Liver (tissue), 9 donors: ENCODE data around the gene PEAK1. TPM values are rescaled to one million over a fixed set of nuclear protein-coding genes. Genes with fewer than 3 reads are reported as not detected.

Source experiments
- DNase-seq: peaks from one replicate; pipeline ENCODE4 v3.0.0-alpha.2; 2017; ENCODE audit warnings: low spot score
- H3K27ac ChIP-seq, 2 donors: one replicate each; pipeline ENCODE4 v1.7.0; 2013; ENCODE audit warnings: inconsistent platforms in 2 of 2, low read length in 2 of 2, control low read depth in 1 of 2, low read depth in 1 of 2, mild to moderate bottlenecking in 1 of 2
- H3K27me3 ChIP-seq, 4 donors: one replicate each; pipeline versions ENCODE4 v1.6.1 to v1.7.0; 2013; ENCODE audit warnings: low read length in 3 of 4, inconsistent platforms in 1 of 4, mild to moderate bottlenecking in 1 of 4, moderate library complexity in 1 of 4; ENCODE audit not compliant: control insufficient read depth in 4 of 4, insufficient read depth in 4 of 4
- H3K36me3 ChIP-seq, 4 donors: one replicate each; pipeline versions ENCODE4 v1.6.1 to v1.7.0; 2013; ENCODE audit warnings: low read length in 3 of 4, mild to moderate bottlenecking in 3 of 4, low read depth in 1 of 4, moderate library complexity in 1 of 4; ENCODE audit not compliant: control insufficient read depth in 4 of 4, insufficient read depth in 3 of 4
- H3K4me1 ChIP-seq, 4 donors: one replicate each; pipeline versions ENCODE4 v1.6.1 to v1.7.0; 2013; ENCODE audit warnings: low read length in 3 of 4, mild to moderate bottlenecking in 3 of 4, moderate library complexity in 1 of 4; ENCODE audit not compliant: control insufficient read depth in 4 of 4, insufficient read depth in 4 of 4
- H3K4me3 ChIP-seq, 3 donors: one replicate each; pipeline versions ENCODE4 v1.6.1 to v1.7.0; 2013; ENCODE audit warnings: low read length in 3 of 3, control low read depth in 1 of 3, low read depth in 1 of 3, mild to moderate bottlenecking in 1 of 3
- H3K9ac ChIP-seq, 2 donors: one replicate each; pipeline ENCODE4 v1.7.0; 2013; ENCODE audit warnings: low read length in 2 of 2, mild to moderate bottlenecking in 2 of 2, moderate library complexity in 2 of 2, control low read depth in 1 of 2, low read depth in 1 of 2
- H3K9me3 ChIP-seq, 4 donors: one replicate each; pipeline versions ENCODE4 v1.6.1 to v1.7.0; 2013; ENCODE audit warnings: low read length in 3 of 4; ENCODE audit not compliant: control insufficient read depth in 4 of 4
- ATF3 ChIP-seq: IDR thresholded peaks from 2 replicates; pipeline ENCODE4 v1.6.1; 2016; ENCODE audit warnings: antibody characterized with exemption
- CTCF ChIP-seq: fragments of 150-350 bp; IDR thresholded peaks from 2 replicates; pipeline ENCODE4 v1.5.1; 2017; ENCODE audit warnings: improper control_type of control experiment, low read depth, low read length; ENCODE audit not compliant: missing input control
- EGR1 ChIP-seq, 2 donors: IDR thresholded peaks; 2 replicates each; pipeline ENCODE4 v1.6.1; 2016 to 2018; ENCODE audit warnings: antibody characterized with exemption in 2 of 2, low read depth in 2 of 2
- FOXA1 ChIP-seq: IDR thresholded peaks from 2 replicates; pipeline ENCODE4 v1.6.1; 2016; ENCODE audit warnings: antibody characterized with exemption
- FOXA2 ChIP-seq: IDR thresholded peaks from 2 replicates; pipeline ENCODE4 v1.6.1; 2016; ENCODE audit warnings: antibody characterized with exemption
- GABPA ChIP-seq, 2 donors: IDR thresholded peaks in 1 of 2; conservative IDR thresholded peaks in 1 of 2; 2 replicates each; pipeline ENCODE4 v1.6.1; 2016; ENCODE audit warnings: antibody characterized with exemption in 2 of 2, mild to moderate bottlenecking in 1 of 2, moderate library complexity in 1 of 2
- HNF4A ChIP-seq, 2 donors: conservative IDR thresholded peaks; 2 replicates each; pipeline ENCODE4 v1.6.1; 2016; ENCODE audit warnings: antibody characterized with exemption in 2 of 2, mild to moderate bottlenecking in 2 of 2
- HNF4G ChIP-seq: IDR thresholded peaks from 2 replicates; pipeline ENCODE4 v1.6.1; 2016; ENCODE audit warnings: antibody characterized with exemption
- JUND ChIP-seq, 2 donors: IDR thresholded peaks; 2 replicates each; pipeline ENCODE4 v1.6.1; 2016; ENCODE audit warnings: antibody characterized with exemption in 2 of 2
- MAX ChIP-seq: IDR thresholded peaks from 2 replicates; pipeline ENCODE4 v1.6.1; 2016; ENCODE audit warnings: antibody characterized with exemption
- NR2F2 ChIP-seq: IDR thresholded peaks from 2 replicates; pipeline ENCODE4 v1.6.1; 2016; ENCODE audit warnings: antibody characterized with exemption
- RAD21 ChIP-seq, 2 donors: IDR thresholded peaks; 2 replicates each; pipeline ENCODE4 v1.6.1; 2016; ENCODE audit warnings: antibody characterized with exemption in 2 of 2, mild to moderate bottlenecking in 2 of 2
- TAF1 ChIP-seq: conservative IDR thresholded peaks from 2 replicates; pipeline ENCODE4 v1.6.1; 2016; ENCODE audit warnings: antibody characterized with exemption, mild to moderate bottlenecking
- YY1 ChIP-seq: IDR thresholded peaks from 2 replicates; pipeline ENCODE4 v1.6.1; 2016; ENCODE audit warnings: antibody characterized with exemption, mild to moderate bottlenecking
- ZBTB33 ChIP-seq: IDR thresholded peaks from 2 replicates; pipeline ENCODE4 v1.6.1; 2016; ENCODE audit warnings: antibody characterized with exemption
- WGBS: extraction: QIAGEN DNeasy Blood & Tissue Kit; methylation state at CpG from one replicate; pipeline ENCODE4 v1.1.7; 2013; 5-methylcytosine and 5-hydroxymethylcytosine counted together
- polyA plus RNA-seq, 2 donors: library from polyadenylated mRNA; stranded (reverse) in 1 of 2; unstranded in 1 of 2; fragments of 200-250 nt in 1 of 2; fragments of >200 nt in 1 of 2; fragmentation: Nextera tagmentation in 1 of 2; extraction: Ambion mirVana in 1 of 2; gene quantifications; one replicate each; pipeline versions ENCODE4 v1.2.1 to v1.2.3, GENCODE V29; 2013 to 2015
- total RNA-seq, 2 donors: library from RNA; depleted of rRNA; stranded (reverse); fragments of >200 nt; gene quantifications; one replicate each; pipeline ENCODE4 v1.2.3, GENCODE V29; 2014
- donor health status: healthy.
- donor health status: healthy.
- donor health status: healthy.
- donor health status: healthy.
- donor health status: healthy.

Gene PEAK1
- total and polyA plus RNA-seq, 4 donors, result 1.8 to 14.9 (median 5.8) TPM

GRCh38 chr15:77247116-77247515 is 172.8 kb downstream of the PEAK1 start:
- Histone ChIP-seq H3K27me3 (no peaks in the 10 kb centered on the region), H3K36me3 (peaks cover 0 to 2% (median 0%) of the 10 kb centered on the region in 4 donors), H3K27ac (no peak overlapping the region), H3K9ac (no peak overlapping the region), H3K4me3 (no peak overlapping the region), H3K4me1 (no peaks in the 10 kb centered on the region), H3K9me3 (no peaks in the 10 kb centered on the region)
- no peak for DNase-seq
- TF ChIP-seq HNF4G (no peak), CTCF (no peak), FOXA2 (no peak), ATF3 (no peak), EGR1 (IDR thresholded peaks at IDR 0.05; ENCODE audit: low read depth in 2 of 2) (no peak), RAD21 (IDR thresholded peaks at IDR 0.05) (no peak), NR2F2 (no peak), YY1 (no peak), GABPA (IDR thresholded peaks at IDR 0.05 in 1 of 2, conservative IDR thresholded peaks at IDR 0.05 in 1 of 2) (no peak), MAX (no peak), TAF1 (no peak), JUND (IDR thresholded peaks at IDR 0.05) (no peak)

GRCh38 chr15:77243716-77244401 is 176.0 kb downstream of the PEAK1 start:
- Histone ChIP-seq H3K9ac (no peak overlapping the region), H3K9me3 (no peaks in the 10 kb centered on the region), H3K36me3 (no peaks in the 10 kb centered on the region), H3K27ac (no peak overlapping the region), H3K4me3 (no peak overlapping the region), H3K4me1 (no peaks in the 10 kb centered on the region), H3K27me3 (no peaks in the 10 kb centered on the region)
- 93% methylated on average over 7 of the region's 7 CpGs for WGBS
- no peak for TF ChIP-seq HNF4A (conservative IDR thresholded peaks at IDR 0.05)
- no peak for TF ChIP-seq ATF3
- TF ChIP-seq NR2F2, result no peak
- TF ChIP-seq CTCF, result no peak
- TF ChIP-seq GABPA (IDR thresholded peaks at IDR 0.05 in 1 of 2, conservative IDR thresholded peaks at IDR 0.05 in 1 of 2), result no peak
- no peak for TF ChIP-seq YY1
- no peak for TF ChIP-seq MAX
- TF ChIP-seq FOXA1, result no peak
- no peak for TF ChIP-seq RAD21 (IDR thresholded peaks at IDR 0.05)
- TF ChIP-seq ZBTB33, result no peak
- TF ChIP-seq HNF4G, result no peak
- no peak for TF ChIP-seq TAF1
- TF ChIP-seq FOXA2, result no peak
- DNase-seq, result no peak
